T-helper 9 cell (primary cell): ENCODE data around the gene TEK.
"Not testable (repeated sequence)": the region's sequence is repeated elsewhere in the genome, so short reads cannot be mapped to it uniquely, and the experiment has no call there.

Experiments
- DNase-seq: peaks from one replicate; pipeline ENCODE4 v3.0.0-alpha.2; 2020

Gene TEK

DNA sequence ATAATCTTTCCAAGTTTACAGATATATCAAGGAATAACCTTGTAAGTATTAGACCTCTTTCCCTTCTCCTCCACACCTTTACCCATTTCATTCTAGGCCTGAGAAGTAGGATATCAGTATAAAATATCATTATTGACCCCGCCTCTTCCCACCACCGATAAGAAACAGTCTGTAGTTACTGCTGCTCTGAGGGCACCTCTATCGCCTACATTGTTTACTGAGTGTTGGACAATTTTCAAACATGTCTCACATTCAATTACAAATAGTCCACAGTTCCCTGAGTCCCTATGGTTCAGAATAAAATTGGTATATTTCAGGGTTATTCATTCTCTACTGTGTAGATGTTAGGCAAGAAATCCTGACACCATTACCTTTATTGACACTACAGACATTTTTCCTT lies 73.4 kb downstream of the TEK start:
- DNase-seq: no peak

DNA sequence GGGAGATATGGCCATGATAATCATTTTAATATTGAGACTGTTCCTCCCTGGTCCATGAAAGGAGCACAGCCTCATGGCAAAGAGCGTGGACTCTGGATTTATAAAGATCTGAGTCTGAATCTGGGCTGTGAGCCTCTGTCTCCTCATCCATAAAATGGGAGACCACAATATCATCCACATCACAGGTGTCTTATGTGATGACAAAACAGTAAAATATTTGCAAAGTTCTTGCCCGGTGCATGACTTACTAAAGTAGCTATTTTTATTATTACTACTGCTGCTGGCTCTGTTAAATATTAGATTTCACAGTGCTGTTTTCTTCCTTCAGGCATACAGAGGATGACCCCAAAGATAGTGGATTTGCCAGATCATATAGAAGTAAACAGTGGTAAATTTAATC lies 74.1 kb downstream of the TEK start:
- no peak for DNase-seq

DNA sequence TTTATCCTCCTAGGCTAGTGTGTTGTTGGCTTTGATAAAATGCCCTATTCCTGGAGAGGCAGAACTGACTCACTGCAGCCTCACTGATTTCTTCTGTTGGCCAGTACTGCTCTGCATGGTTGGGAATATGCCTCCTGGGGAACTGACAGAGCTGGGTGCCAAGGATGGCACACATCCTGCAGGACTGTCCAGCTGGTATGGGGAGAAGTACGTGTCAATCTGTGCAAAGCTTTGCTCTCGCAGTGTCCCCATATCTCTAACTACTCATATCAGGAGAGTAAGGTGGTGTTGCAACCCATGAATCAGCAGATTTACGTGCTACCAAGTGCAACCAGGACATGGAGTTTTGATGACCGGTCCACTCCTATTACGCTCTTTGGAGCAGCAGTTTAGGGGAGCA lies 74.7 kb downstream of the TEK start:
- no peak for DNase-seq

DNA sequence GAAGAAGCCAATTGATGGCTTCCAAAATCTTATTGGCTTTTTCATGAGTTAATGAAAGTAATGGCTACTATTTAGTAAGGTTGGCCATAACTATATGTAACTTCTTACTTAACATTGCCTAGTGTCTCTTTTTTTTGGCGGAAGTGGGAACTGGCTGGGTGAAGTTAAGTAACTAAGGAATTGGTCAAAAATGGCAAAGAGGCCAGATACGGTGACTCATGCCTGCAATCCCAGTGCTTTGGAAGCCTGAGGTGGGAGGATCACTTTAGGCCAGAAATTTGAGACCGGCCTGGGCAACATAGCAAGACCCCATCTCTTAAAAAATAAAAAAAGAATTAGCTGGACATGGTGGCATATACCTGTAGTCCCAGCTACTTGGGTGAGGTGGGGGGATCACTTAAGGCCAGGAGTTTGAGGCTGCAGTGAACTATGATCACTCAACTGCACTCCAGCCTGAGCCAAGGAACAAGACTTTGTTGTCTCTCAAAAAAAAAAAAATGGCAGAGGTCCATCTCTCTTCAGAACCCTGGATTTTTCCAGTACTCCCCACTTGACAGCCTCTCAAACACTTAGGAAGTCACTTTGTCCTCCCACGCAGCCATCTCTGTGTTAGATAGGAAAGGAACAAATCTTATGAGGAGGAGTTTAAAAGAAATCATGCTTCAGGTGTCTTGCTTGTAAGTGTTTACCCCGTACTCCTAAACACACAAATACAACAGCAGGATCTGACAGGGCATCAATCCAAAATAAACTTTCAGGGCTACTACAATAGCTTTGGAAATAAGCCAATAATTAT lies 75.7 kb downstream of the TEK start:
- no peak for DNase-seq

DNA sequence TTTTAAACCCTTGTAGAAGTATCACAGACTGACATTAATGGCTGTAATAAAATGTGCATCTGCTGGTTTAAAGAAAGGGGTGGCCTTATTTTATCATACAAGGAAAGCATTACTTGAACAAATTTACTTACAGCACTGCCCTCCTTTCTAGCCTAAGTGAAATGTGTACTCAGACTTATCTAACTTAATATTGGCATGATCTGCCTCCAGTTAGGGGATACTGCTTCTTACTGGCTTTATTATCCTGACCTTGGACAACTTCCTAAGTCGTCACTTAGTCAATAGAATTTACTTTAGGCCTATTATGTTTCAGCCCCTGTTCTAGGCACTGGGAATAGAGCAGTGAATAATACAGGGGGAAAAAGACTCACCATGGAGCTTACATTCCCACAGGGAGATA lies 79.4 kb downstream of the TEK start:
- no peak for DNase-seq

DNA sequence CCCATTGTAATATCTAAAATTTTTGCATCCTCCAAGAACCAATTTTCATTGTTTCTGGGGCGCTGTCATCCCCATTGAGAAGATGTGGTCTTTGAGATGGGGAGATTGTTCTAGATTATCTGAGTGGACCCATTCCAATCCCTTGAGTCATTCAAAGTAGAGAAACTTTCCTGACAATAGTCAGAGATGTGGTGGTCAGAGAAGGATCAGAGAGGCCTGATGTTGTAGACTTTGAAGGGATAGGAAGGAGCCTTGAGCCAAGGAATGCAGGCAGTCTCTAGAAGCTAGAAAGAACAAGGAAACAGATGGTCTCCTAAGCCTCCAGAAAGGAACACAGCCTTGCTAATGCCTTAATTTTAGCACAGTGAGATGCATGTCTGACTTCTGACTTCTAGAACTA lies 80.4 kb downstream of the TEK start:
- no peak for DNase-seq

DNA sequence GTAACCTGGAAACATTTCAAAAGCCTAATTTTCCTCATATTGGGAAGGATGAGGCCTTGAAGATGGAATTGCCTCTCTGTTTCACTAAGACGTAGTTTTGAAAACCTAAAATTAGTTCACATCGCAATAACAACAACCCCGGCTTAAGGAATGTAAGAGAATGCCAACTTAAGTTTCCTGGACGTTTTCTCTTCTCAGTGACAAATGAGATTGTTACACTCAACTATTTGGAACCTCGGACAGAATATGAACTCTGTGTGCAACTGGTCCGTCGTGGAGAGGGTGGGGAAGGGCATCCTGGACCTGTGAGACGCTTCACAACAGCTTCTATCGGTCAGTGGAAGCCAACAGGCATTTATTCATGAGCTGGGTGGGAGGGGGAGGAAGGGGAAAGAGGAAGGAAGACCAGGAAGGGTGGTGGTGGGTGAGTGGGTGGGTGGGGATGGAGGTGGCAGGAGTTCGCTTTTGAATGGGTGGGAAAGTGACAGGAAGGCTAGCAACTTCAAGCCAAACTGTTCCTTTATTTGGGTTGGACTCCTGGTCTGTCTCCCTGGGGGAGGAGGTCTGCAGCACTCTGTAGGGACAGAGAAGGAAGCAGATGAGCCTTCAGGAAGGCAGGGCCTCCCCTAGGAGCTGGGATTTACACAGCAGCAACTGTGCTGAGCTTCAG lies 83.4 kb downstream of the TEK start:
- DNase-seq: no peak

DNA sequence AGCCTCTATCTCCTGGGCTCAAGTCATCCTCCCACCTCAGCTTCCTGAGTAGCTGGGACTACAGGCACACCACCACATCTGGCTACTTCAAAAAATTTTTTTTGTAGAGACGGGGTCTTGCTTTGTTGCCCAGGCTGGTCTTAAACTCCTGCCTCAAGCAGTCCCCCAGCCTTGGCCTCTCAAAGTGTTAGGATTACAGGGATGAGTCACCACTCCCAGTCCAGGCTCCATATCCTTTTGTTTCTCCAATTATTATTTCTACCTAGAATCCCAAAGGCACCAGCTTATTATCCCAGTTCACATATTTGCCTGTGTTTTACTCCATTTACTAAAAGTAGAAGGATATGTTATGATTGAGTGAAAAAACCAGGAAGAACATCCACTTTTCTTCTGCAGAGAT lies 84.9 kb downstream of the TEK start:
- no peak for DNase-seq

DNA sequence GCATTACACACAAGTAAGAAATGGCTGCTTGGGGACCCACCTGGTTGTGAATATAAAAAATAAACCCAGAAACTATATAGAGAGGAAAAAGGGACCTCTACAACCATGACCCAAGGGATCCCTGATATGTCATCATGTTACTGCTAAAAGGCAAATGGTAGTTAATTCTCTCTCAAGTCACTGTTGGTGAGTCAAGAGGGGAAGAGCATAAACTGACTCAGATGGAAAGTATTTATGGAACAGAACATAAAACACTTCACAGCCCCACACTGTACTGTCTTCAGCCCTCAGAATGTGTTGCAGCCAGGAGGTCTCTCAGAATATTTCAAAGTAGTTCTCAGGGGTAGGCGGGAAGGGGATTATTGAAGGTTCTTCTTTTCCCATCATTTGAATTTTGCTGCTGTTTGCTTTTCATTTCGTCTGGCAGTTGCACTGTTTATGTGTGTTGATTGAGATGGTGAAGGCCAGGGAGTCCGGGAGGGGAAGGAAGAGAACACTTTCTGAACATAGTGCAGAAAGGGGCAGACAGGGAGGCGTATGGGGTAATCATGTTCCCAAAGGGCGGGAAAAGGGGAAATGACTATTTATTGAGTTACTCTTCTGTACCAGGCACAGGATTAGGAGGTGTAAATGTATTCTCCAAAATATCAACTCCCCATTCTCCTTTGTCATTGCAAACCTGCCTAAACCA lies 85.5 kb downstream of the TEK start:
- DNase-seq: no peak

DNA sequence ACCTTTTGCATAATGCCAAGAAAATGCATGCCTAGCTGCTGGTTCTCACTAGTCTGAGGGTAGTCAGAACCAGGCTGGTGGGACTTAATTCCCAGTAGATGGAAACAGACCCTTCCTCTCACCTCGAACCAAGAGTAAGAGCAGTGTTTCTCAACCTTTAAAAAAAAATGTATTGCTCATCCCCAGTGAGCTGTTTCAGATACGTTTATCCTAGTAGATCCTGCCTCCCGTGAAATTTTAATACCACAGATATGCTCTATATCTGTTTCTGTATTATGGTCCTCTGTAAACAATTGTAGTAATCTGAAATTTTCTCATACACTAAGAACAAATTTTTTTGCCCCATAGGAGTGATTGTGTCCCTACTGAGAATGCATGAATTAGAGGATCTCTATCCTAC lies 86.2 kb downstream of the TEK start:
- DNase-seq: no peak

DNA sequence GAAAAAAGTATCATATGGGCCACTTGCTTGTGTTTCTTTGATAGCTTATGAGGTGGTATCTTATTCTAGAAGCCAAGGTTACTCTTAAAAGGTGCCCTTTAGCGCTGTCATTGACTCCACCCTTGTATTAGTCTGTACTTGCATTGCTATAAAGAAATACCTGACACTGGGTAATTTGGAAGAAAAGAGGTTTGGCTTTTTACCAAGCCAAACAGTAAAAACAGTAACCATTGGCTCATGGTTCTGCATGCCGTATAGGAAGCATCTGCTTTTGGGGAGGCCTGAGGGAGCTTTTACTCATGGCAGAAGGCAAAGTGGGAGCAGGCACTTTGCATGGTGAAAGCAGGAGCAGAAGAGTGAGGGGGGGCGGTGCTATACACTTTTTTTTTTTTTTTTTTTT lies 87.4 kb downstream of the TEK start:
- DNase-seq: no peak

DNA sequence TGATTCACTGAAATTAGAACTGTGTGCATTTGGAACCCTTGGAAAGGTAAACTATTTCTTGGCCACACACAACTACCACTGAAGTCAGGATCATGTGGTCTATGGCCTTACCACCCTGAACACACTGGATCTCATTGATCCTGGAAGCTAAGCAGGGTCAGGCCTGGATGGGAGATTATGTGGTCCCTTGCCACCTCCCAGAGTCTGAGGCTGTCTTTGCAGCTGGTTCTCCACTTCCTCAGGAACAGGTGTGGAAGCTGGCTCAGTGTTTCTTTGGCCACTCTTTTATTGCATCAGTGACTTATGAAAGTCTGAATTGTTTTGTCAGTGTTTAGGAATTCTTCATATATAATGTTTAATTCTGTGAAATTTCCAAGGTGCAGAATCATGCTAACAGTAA lies 89.2 kb downstream of the TEK start:
- no peak for DNase-seq

DNA sequence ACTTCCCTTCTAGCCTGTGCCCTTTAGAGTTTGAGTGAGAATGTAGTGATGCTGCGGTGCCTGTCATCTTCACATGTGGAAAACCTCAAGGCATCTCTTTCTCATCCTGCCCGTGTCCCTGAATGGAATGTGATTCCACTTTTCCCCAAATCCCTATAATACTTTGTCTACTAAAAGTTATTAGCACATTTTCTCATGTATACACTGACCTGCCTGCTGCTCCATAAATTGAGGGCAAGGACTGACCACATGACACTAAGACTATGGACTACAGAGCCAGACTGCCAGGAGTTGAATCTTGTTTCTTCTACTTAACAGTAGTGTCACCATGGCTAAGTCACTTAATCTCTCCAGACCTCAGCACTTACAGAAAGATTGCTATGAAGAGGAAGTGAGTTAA lies 93.0 kb downstream of the TEK start:
- no peak for DNase-seq

DNA sequence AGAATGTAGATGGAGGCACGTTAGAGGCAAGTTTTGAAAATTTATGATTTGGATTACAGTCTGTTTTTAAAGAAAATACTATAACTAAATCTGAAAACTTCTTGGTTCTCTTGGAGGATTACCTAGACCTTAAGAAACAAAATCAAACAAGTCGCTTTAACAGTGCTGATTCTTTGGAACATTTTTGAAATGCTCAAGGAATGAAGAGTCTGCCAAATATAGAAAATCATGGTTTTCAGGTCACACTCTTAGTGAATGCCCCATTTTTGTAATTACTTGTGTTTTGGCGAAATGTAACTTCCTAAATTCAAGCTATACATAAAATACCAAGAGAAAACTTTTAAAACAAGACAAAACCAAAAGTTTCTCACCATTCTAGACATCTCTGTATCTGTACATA lies 94.8 kb downstream of the TEK start:
- no peak for DNase-seq

DNA sequence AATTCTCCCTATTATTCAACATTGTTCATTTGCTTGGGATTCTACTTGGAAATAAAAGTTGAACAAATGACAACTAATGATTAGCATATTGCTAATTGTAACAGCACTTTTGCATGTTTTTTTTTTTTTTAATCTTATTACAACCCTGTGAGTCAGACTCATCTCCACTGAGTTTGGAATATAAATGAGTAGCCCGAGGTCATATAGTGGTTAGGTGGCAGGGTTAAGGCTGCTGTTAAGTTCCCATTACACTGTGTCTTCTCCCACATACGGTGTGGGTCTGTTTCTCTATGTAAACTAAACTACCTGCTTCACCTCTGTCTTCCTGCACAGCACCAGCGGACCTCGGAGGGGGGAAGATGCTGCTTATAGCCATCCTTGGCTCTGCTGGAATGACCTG lies 95.6 kb downstream of the TEK start:
- no peak for DNase-seq

DNA sequence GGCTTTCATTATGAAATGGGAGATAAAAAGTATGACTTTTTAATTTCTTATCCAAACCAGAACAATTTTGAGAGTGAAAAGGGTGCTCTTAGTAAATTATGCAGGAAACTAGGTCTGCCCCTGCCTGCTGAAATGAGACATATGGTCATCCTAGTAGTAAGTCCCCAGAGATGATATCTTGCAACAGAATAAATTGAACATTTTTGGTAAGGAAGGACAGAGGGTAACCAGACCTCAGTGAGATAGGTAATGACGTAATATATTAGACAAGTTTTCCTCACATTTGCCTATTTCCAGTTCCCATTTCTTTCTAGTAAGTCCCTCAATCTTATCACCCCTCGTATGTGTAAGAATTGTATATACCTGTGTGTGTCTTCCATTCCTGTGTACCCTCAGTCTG lies 96.2 kb downstream of the TEK start:
- DNase-seq: no peak

DNA sequence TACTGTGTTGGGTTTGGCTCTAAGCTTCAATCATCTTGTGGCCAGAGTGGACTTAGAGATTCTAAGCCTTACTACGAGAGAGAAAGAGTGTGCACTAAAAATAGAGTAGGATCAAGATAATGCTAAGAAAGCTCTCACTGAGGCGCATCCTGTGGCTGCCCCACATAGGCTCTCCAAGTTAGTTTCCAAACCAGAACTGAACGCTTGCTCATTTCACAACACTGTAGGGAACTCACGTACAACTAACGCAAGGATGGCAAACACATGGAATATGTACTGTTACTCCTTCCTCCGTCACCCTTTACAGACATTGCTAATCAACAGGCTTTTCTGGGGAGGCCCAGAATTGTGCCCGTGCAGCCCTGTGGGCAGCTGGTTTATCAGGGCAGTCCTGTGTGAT lies 97.0 kb downstream of the TEK start:
- no peak for DNase-seq

DNA sequence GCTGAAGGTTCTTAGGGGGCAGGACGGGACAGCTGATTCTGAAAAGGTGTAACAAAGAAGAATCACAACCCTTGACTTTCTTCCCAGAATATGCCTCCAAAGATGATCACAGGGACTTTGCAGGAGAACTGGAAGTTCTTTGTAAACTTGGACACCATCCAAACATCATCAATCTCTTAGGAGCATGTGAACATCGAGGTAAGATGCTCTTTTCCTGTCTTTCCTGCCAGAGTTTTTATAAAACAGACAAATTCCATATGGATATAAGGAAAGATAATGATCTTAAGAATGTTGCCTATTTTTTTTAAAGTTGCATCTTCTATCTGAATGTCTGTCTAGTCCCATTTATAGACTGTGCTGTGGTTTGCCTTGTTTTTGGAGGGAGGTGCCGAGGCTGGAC lies 100.0 kb downstream of the TEK start:
- DNase-seq: no peak

DNA sequence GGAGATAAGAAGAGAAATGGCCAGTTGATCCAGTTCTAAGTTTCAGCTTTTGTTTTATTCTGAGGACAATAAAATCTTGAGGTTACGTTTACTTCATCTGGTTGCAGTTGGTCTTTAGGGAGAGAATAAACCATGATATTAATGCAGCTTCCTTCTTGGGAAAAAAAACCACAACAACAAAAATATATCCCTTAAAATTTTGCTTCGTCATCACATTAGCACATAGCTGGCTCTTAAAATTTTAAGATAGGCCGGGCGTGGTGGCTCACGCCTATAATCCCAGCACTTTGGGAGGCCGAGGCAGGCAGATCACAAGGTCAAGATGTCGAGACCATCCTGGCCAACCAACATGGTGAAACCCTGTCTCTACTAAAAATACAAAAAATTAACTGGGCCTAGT lies 101.6 kb downstream of the TEK start:
- no peak for DNase-seq

DNA sequence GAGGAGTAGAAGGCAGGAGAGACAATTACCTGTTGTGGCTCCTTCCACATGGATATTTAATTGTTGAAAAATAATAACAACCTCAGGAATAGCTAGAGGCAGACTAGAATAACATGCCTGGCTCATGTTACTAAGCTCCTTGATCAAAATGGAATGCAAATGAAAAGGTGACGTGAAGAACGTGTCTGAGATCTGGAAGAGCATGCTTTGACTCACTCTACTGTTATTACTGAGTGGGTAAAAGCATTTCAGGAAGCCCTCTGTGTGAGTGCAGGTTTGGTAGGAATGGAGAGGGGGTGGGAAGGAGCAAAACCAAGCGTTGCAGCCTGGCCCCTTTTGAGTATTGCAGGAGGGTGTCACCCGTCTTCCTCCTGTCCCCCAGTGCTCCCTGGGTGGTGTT lies 103.2 kb downstream of the TEK start:
- no peak for DNase-seq

DNA sequence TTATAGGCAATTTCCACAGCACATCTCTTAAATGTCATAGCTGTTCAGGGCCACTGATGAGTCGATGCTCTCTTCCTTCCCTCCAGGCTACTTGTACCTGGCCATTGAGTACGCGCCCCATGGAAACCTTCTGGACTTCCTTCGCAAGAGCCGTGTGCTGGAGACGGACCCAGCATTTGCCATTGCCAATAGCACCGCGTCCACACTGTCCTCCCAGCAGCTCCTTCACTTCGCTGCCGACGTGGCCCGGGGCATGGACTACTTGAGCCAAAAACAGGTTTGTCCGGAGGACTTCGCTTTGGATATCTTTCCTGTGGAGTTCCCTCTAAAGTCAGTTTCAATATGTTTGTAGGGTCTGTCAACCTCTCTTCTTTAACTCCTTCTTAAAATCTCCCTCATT lies 103.6 kb downstream of the TEK start:
- DNase-seq: no peak

DNA sequence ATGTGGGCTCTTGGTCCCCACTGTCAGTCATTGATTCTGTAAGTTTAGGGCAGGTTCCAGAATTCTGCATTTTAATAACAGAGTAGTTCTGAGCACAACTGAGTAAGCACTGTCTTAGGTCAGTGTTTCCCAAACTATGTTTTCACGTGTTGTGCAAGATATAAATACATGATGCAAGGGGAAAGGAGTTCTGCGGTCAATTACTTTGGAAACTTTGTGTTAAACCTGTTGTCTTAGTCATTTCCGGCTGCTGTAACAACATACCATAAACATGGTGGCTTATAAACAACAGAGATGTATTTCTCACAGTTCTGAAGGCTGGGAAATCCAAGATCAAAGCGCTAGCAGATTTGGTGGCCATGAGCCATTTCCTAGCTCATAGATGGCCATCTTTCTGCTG lies 118.2 kb downstream of the TEK start:
- no peak for DNase-seq

DNA sequence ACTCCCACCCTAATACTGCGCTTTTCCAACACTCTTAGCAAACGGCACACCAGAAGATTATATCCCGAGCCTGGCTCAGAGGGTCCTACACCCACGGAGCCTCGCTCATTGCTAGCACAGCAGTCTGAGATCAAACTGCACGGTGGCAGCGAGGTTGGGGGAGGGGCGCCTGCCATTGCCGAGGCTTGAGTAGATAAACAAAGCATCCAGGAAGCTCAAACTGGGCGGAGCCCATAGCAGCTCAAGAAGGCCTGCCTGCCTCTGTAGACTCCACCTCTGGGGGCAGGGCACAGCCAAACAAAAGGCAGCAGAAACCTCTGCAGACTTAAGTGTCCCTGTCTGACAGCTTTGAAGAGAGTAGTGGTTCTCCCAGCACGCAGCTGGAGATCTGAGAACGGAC lies 130.6 kb downstream of the TEK start:
- not testable (repeated sequence) for DNase-seq

DNA sequence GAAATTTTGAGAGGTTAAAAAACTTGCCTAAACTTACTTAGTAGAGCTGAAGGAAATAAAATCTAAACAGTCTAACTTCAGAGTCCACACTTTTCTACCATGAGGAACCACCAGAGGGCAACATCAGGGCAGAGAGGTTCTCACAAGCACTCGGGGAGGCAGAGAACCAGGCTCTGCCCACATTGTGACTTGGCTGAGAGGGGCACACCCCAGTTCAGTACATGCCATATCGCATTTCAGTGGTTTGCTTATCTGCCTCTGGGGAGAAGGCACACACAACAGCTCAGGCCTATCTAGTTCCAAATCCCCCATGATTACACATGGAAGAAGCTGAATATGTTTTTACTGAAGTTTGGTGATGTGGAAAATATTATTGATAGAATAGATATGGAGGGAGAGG lies 138.7 kb downstream of the TEK start:
- DNase-seq: no peak
